ENCODE measurements around the gene TNFAIP2. TPM values are rescaled to one million over a fixed set of nuclear protein-coding genes. Genes with fewer than 3 reads are reported as not detected.

TNFAIP2 gene
- total and polyA plus RNA-seq, 2 experiments from 2014 or later: 9.9 to 14.1 TPM

DNA sequence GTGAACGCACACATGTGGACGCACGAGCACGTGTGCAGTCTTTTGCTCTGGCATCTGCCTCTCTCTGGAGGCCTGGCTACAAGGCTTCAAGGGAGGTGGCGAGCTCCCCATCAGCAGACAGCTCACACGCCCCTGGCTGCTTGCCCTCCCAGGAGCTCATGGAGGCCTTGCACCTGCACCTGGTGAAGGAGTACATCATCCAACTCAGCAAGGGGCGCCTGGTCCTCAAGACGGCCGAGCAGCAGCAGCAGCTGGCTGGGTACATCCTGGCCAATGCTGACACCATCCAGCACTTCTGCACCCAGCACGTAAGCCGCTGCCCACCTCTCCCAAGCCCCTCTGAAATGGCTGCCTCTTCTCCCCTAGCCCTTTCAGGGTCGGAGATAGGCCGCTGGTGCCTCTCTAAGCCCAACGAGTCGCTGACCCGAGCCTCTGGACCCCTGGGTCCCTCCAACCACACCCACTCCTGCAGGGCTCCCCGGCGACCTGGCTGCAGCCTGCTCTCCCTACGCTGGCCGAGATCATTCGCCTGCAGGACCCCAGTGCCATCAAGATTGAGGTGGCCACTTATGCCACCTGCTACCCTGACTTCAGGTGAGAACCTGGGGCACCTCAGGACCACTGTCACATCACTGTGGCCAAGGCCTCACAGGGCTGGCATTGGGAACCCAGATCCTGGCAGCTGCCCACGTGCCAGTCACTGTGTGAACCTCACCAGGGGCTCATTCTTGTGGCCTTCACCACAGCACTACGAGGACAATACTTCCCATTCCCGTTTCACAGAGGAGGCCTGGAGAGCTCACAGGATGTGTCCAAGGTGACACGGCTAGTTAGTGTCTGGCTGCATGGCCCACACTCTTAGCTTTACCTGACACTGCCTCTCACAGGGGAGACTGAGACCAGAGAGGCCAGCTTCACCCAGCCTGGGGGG is 10.2 kb downstream of the TNFAIP2 start (continued):
- TF ChIP-seq EZH2 (IDR thresholded peaks at IDR 0.05; ENCODE audit: low read depth, unreplicated experiment): no peak
- no peak for TF ChIP-seq JUNB (IDR thresholded peaks at IDR 0.05; ENCODE audit: unreplicated experiment)
- TF ChIP-seq NANOG (IDR thresholded peaks at IDR 0.05; ENCODE audit: borderline replicate concordance): no peak
- no peak for TF ChIP-seq POLR2AphosphoS5 (IDR thresholded peaks at IDR 0.05; ENCODE audit: low read depth)
- TF ChIP-seq STAT1 (IDR thresholded peaks at IDR 0.05; ENCODE audit: unreplicated experiment): no peak

GRCh38 chr14:103134405-103134804 is 11.1 kb downstream of the TNFAIP2 start:
- no peaks in the 10 kb centered on the region for H3K36me3 ChIP-seq (ENCODE audit: insufficient read depth)
- ATAC-seq: no peak
- peaks cover 20% of the 10 kb centered on the region for H3K4me1 Mint-ChIP-seq
- no peaks in the 10 kb centered on the region for H3K79me2 ChIP-seq (replicated peaks; ENCODE audit: insufficient read depth)
- no peaks in the 10 kb centered on the region for H3K9me2 ChIP-seq (ENCODE audit: insufficient read depth)
- H3K27ac Mint-ChIP-seq: no peak overlapping the region
- DNase-seq (ENCODE audit: low spot score): no peak
- H3K9me3 Mint-ChIP-seq: no peaks in the 10 kb centered on the region; the same call in 2 of the 3 replicates
- H3F3A ChIP-seq (replicated peaks; ENCODE audit: low read depth): 0 out of 2 replicates have a peak, but pooled peaks cover 2% of the 10 kb centered on the region
- H3K27me3 ChIP-seq (ENCODE audit: insufficient read depth): peaks cover 19% of the 10 kb centered on the region
- TF ChIP-seq JUNB (IDR thresholded peaks at IDR 0.05; ENCODE audit: unreplicated experiment): no peak
- H3K27ac ChIP-seq (ENCODE audit: low read depth): no peak overlapping the region
- no peak overlapping the region for H2AFZ ChIP-seq
- H3K4me3 ChIP-seq: no peak overlapping the region
- H3K4me3 Mint-ChIP-seq: no peak overlapping the region
- peaks cover 24% of the 10 kb centered on the region for H3K27me3 Mint-ChIP-seq (ENCODE audit: insufficient read depth, low read depth, poor library complexity)
- peaks cover 8% of the 10 kb centered on the region for H3K4me1 ChIP-seq (ENCODE audit: insufficient read depth)
- H3K36me3 Mint-ChIP-seq (ENCODE audit: low read depth): peaks cover 6% of the 10 kb centered on the region; the same call in 1 of the 3 replicates
- H3K4me2 ChIP-seq: no peak overlapping the region
- no peaks in the 10 kb centered on the region for H4K20me1 ChIP-seq (replicated peaks; ENCODE audit: insufficient read depth)

- no peak for ATAC-seq
- H3K4me3 Mint-ChIP-seq: no peak overlapping the region
- no peaks in the 10 kb centered on the region; the same call in 2 of the 3 replicates for H3K9me3 Mint-ChIP-seq
- Histone ChIP-seq H3K4me2 (no peak overlapping the region), H3K27ac (ENCODE audit: low read depth) (no peak overlapping the region), H3F3A (replicated peaks; ENCODE audit: low read depth) (0 out of 2 replicates have a peak, but pooled peaks cover 2% of the 10 kb centered on the region), H3K27me3 (ENCODE audit: insufficient read depth) (peaks cover 24% of the 10 kb centered on the region), H4K20me1 (replicated peaks; ENCODE audit: insufficient read depth) (no peaks in the 10 kb centered on the region), H3K36me3 (ENCODE audit: insufficient read depth) (no peaks in the 10 kb centered on the region), H3K4me1 (ENCODE audit: insufficient read depth) (peaks cover 12% of the 10 kb centered on the region), H3K79me2 (replicated peaks; ENCODE audit: insufficient read depth) (no peaks in the 10 kb centered on the region), H2AFZ (no peak overlapping the region), H3K4me3 (no peak overlapping the region), H3K9me2 (ENCODE audit: insufficient read depth) (no peaks in the 10 kb centered on the region)
- no peak for DNase-seq (ENCODE audit: low spot score)
- peaks cover 6% of the 10 kb centered on the region; the same call in 1 of the 3 replicates for H3K36me3 Mint-ChIP-seq (ENCODE audit: low read depth)
- H3K27ac Mint-ChIP-seq: no peak overlapping the region
- peaks cover 25% of the 10 kb centered on the region for H3K4me1 Mint-ChIP-seq
- H3K27me3 Mint-ChIP-seq (ENCODE audit: insufficient read depth, low read depth, poor library complexity): peaks cover 25% of the 10 kb centered on the region
- TF ChIP-seq EZH2 (IDR thresholded peaks at IDR 0.05; ENCODE audit: low read depth, unreplicated experiment) (no peak), ETS1 (IDR thresholded peaks at IDR 0.05) (no peak), ZNF331 (CRISPR knock-in tag; IDR thresholded peaks at IDR 0.05; ENCODE audit: low read depth) (no peak), STAT1 (IDR thresholded peaks at IDR 0.05; ENCODE audit: unreplicated experiment) (no peak), NANOG (IDR thresholded peaks at IDR 0.05; ENCODE audit: borderline replicate concordance) (no peak), POLR2AphosphoS5 (IDR thresholded peaks at IDR 0.05; ENCODE audit: low read depth) (no peak)
- TF ChIP-seq, protein P1, sequence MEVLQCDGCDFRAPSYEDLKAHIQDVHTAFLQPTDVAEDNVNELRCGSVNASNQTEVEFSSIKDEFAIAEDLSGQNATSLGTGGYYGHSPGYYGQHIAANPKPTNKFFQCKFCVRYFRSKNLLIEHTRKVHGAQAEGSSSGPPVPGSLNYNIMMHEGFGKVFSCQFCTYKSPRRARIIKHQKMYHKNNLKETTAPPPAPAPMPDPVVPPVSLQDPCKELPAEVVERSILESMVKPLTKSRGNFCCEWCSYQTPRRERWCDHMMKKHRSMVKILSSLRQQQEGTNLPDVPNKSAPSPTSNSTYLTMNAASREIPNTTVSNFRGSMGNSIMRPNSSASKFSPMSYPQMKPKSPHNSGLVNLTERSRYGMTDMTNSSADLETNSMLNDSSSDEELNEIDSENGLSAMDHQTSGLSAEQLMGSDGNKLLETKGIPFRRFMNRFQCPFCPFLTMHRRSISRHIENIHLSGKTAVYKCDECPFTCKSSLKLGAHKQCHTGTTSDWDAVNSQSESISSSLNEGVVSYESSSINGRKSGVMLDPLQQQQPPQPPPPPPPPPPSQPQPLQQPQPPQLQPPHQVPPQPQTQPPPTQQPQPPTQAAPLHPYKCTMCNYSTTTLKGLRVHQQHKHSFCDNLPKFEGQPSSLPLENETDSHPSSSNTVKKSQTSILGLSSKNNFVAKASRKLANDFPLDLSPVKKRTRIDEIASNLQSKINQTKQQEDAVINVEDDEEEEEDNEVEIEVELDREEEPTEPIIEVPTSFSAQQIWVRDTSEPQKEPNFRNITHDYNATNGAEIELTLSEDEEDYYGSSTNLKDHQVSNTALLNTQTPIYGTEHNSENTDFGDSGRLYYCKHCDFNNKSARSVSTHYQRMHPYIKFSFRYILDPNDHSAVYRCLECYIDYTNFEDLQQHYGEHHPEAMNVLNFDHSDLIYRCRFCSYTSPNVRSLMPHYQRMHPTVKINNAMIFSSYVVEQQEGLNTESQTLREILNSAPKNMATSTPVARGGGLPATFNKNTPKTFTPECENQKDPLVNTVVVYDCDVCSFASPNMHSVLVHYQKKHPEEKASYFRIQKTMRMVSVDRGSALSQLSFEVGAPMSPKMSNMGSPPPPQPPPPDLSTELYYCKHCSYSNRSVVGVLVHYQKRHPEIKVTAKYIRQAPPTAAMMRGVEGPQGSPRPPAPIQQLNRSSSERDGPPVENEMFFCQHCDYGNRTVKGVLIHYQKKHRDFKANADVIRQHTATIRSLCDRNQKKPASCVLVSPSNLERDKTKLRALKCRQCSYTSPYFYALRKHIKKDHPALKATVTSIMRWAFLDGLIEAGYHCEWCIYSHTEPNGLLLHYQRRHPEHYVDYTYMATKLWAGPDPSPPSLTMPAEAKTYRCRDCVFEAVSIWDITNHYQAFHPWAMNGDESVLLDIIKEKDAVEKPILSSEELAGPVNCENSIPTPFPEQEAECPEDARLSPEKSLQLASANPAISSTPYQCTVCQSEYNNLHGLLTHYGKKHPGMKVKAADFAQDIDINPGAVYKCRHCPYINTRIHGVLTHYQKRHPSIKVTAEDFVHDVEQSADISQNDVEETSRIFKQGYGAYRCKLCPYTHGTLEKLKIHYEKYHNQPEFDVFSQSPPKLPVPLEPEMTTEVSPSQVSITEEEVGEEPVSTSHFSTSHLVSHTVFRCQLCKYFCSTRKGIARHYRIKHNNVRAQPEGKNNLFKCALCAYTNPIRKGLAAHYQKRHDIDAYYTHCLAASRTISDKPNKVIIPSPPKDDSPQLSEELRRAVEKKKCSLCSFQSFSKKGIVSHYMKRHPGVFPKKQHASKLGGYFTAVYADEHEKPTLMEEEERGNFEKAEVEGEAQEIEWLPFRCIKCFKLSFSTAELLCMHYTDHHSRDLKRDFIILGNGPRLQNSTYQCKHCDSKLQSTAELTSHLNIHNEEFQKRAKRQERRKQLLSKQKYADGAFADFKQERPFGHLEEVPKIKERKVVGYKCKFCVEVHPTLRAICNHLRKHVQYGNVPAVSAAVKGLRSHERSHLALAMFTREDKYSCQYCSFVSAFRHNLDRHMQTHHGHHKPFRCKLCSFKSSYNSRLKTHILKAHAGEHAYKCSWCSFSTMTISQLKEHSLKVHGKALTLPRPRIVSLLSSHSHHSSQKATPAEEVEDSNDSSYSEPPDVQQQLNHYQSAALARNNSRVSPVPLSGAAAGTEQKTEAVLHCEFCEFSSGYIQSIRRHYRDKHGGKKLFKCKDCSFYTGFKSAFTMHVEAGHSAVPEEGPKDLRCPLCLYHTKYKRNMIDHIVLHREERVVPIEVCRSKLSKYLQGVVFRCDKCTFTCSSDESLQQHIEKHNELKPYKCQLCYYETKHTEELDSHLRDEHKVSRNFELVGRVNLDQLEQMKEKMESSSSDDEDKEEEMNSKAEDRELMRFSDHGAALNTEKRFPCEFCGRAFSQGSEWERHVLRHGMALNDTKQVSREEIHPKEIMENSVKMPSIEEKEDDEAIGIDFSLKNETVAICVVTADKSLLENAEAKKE (CRISPR knock-in tag; IDR thresholded peaks at IDR 0.05): no peak
- TF ChIP-seq, protein P2, sequence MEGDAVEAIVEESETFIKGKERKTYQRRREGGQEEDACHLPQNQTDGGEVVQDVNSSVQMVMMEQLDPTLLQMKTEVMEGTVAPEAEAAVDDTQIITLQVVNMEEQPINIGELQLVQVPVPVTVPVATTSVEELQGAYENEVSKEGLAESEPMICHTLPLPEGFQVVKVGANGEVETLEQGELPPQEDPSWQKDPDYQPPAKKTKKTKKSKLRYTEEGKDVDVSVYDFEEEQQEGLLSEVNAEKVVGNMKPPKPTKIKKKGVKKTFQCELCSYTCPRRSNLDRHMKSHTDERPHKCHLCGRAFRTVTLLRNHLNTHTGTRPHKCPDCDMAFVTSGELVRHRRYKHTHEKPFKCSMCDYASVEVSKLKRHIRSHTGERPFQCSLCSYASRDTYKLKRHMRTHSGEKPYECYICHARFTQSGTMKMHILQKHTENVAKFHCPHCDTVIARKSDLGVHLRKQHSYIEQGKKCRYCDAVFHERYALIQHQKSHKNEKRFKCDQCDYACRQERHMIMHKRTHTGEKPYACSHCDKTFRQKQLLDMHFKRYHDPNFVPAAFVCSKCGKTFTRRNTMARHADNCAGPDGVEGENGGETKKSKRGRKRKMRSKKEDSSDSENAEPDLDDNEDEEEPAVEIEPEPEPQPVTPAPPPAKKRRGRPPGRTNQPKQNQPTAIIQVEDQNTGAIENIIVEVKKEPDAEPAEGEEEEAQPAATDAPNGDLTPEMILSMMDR (conservative IDR thresholded peaks at IDR 0.05; ENCODE audit: low read depth in 2 of 2): no peak
Measured at GRCh38 chr14:103134919-103135318, 11.7 kb downstream of the TNFAIP2 start.

Data from GM23338 (cell line).